NOMO-1 (cell line): Measurements from ENCODE around the gene MTHFS.

Experiments
- DNase-seq, 2 experiments: peaks; one replicate each; lab custom pipeline; 2025; ENCODE audit not compliant: unreplicated experiment in 2 of 2; lab: John Stamatoyannopoulos, UW

The MTHFS gene

GRCh38 chr15:79824136-79824701, 72.6 kb downstream of the MTHFS start:
- DNase-seq: no peak

GRCh38 chr15:79820820-79821219, 76.0 kb downstream of the MTHFS start:
- DNase-seq: no peak

GRCh38 chr15:79820176-79820575, 76.6 kb downstream of the MTHFS start:
- DNase-seq: no peak

- DNase-seq: no peak
Observed at GRCh38 chr15:79816571-79816970, 80.2 kb downstream of the MTHFS start.

- no peak for DNase-seq
Observed at GRCh38 chr15:79815468-79815867, 81.3 kb downstream of the MTHFS start.

GRCh38 chr15:79812541-79812940, 84.3 kb downstream of the MTHFS start:
- no peak for DNase-seq

- no peak for DNase-seq
Observed at GRCh38 chr15:79811406-79812405, 85.1 kb downstream of the MTHFS start.

DNA sequence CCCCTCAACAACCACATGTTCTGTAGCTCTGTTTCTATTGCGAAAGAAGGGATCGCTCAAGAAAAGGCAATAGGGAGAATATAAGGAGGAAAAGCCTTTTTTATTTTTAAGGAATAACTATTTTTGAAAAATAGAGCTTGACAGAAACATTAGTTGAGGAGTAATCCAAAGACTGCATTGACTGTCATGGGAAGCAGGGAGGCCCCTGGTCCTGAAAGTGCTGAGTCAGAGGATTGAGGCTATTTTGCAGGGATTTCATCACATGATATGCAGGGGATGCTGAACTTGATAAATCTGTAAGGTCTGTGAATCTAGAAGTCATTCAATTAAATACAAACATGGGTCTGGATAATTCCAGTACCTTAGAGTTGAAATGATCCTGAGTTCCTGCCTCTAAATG, 92.0 kb downstream of the MTHFS start:
- no peak for DNase-seq

DNA sequence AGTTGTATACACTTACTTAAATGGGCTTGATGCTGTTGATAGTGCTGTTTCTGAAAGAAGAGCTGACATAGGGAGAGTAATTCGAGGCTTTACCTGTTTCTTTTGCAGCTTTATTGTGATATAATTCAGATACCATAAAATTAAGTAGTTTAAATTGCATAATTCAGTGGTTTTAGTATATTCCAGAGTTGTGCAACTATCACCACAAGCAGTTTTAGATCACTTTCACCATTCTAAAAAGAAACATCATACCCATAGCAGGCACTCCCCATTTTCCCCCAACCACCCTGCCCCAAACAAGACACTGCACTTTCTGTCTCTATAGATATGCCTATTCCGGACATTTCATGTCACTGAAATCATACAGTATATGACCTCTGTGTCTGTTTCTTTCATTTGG, 98.5 kb downstream of the MTHFS start:
- peak; percentile 53 to 91 for DNase-seq
